K562 (cell line): Measurements from ENCODE around the gene FTSJ3. TPM values are rescaled to one million over a fixed set of nuclear protein-coding genes. Genes with fewer than 3 reads are reported as not detected.
A peak's percentile ranks its signal among the peaks of the same experiment; 100 is the strongest.

Source experiments
- BACH1 ChIP-seq: fragments of 200-800 bp; sonication (Bioruptor generic); IDR thresholded peaks from 2 replicates; pipeline ENCODE4 v1.6.1; 2016; ENCODE audit warnings: missing genetic modification characterization, missing compliant biosample characterization
- ZNF436 ChIP-seq: fragments of 250-450, 450-650 bp; sonication (Bioruptor Pico); formaldehyde crosslinking; IDR thresholded peaks from 2 replicates; pipeline ENCODE4 v1.7.0; 2020; ENCODE audit warnings: mild to moderate bottlenecking
- polyA plus RNA-seq, 8 experiments: library from polyadenylated mRNA; depleted of rRNA in 4 of 8; stranded (reverse) in 5 of 8; unstranded in 3 of 8; fragments of >200 nt; fragmentation: Nextera tagmentation in 2 of 8; fragmentation: Illumina TruSeq in 1 of 8; extraction: Ambion mirVana in 2 of 8; extraction: Trizol in 1 of 8; gene quantifications; 2 replicates each; pipeline versions ENCODE4 v1.2.1 to v1.2.3, GENCODE V29; 2011 to 2014; ENCODE audit warnings: inconsistent platforms in 1 of 8, missing spikeins in 1 of 8
- total RNA-seq, 7 experiments: library from RNA; depleted of rRNA in 6 of 7; stranded (reverse); fragments of >200 nt in 6 of 7; fragmentation: Illumina TruSeq in 2 of 7; extraction: Trizol in 2 of 7; gene quantifications; 2 replicates each; pipeline versions ENCODE4 v1.2.1 to v1.2.3, GENCODE V29; 2011 to 2021; ENCODE audit warnings: low replicate concordance in 1 of 7
- TF ChIP-seq, protein P1 (sequence below): sonication (generic); formaldehyde crosslinking; IDR thresholded peaks from 2 replicates; pipeline ENCODE4 v1.8.1; 2023; ENCODE audit warnings: mild to moderate bottlenecking, missing genetic modification reagents
- TF ChIP-seq, protein P2 (sequence below): fragments of 200-600 bp; sonication (generic); IDR thresholded peaks from one replicate; pipeline ENCODE4 v1.6.1; 2012; ENCODE audit warnings: mild to moderate bottlenecking, low read depth, low read length, inconsistent platforms
- TF ChIP-seq, protein P3 (sequence below): fragments of 250-450 bp; sonication (Bioruptor Pico); IDR thresholded peaks from 2 replicates; pipeline ENCODE4 v1.8.0; 2021; ENCODE audit warnings: moderate library complexity, mild to moderate bottlenecking, inconsistent platforms
- TF ChIP-seq, protein P4 (sequence below), 2 experiments: fragments of 450-650 bp; IDR thresholded peaks; 2 replicates each; pipeline ENCODE4 v1.6.1; 2016
- TF ChIP-seq, protein P5 (sequence below): fragments of 450-650 bp; IDR thresholded peaks from one replicate; pipeline ENCODE4 v1.6.1; 2018; ENCODE audit warnings: mild to moderate bottlenecking, moderate library complexity; ENCODE audit not compliant: partially characterized antibody

Gene FTSJ3
- total and polyA plus RNA-seq, 9 of the 15 experiments (the other 6 are each of a cell fraction or from before 2014, with no cell fraction given) = 18.0 to 65.6 (median 52.4) TPM

DNA sequence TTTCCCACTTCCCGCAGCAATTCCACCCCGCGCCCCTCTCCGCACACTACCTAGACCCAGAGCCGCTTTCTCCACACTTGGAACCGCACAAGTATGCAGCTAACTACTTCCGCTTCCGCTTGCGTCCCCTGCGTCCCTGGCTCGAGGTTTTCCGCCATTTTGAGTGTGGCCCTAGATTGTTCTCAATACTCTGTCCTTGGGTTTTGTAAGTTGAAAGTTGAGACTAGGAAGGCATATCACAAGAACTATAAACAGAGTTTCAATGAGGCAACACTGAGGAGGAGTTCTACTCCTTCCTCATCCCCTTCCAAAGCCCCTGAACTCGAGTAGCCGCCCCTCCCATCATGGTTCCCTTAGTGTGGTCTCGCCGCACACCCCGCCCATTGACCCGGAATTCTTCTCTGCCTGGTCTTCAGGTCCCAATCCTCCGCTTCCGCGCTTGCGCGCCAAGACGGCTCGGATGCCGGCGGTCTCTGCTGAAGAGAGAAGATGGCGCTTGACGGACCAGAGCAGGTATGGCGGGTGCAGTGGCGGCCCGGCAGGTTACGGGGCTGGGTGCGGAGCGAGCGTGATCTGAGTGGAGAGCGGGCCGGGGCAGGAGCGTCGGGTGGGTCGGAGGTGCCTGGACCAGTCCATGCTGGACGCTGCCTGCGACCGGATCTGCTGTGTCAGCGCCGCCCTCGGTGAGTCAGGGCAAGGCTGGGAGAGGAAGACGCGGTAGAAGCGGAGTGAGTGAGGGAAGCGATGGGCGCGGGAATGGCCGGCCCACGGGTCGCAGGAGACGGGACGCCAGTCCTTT is at the start of gene FTSJ3, which contains the start of gene PSMC5 (continued):
- TF ChIP-seq, protein P1, sequence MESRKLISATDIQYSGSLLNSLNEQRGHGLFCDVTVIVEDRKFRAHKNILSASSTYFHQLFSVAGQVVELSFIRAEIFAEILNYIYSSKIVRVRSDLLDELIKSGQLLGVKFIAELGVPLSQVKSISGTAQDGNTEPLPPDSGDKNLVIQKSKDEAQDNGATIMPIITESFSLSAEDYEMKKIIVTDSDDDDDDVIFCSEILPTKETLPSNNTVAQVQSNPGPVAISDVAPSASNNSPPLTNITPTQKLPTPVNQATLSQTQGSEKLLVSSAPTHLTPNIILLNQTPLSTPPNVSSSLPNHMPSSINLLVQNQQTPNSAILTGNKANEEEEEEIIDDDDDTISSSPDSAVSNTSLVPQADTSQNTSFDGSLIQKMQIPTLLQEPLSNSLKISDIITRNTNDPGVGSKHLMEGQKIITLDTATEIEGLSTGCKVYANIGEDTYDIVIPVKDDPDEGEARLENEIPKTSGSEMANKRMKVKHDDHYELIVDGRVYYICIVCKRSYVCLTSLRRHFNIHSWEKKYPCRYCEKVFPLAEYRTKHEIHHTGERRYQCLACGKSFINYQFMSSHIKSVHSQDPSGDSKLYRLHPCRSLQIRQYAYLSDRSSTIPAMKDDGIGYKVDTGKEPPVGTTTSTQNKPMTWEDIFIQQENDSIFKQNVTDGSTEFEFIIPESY (CRISPR knock-in tag) = no peak; the same call in 1 of the 2 replicates
- TF ChIP-seq, protein P2, sequence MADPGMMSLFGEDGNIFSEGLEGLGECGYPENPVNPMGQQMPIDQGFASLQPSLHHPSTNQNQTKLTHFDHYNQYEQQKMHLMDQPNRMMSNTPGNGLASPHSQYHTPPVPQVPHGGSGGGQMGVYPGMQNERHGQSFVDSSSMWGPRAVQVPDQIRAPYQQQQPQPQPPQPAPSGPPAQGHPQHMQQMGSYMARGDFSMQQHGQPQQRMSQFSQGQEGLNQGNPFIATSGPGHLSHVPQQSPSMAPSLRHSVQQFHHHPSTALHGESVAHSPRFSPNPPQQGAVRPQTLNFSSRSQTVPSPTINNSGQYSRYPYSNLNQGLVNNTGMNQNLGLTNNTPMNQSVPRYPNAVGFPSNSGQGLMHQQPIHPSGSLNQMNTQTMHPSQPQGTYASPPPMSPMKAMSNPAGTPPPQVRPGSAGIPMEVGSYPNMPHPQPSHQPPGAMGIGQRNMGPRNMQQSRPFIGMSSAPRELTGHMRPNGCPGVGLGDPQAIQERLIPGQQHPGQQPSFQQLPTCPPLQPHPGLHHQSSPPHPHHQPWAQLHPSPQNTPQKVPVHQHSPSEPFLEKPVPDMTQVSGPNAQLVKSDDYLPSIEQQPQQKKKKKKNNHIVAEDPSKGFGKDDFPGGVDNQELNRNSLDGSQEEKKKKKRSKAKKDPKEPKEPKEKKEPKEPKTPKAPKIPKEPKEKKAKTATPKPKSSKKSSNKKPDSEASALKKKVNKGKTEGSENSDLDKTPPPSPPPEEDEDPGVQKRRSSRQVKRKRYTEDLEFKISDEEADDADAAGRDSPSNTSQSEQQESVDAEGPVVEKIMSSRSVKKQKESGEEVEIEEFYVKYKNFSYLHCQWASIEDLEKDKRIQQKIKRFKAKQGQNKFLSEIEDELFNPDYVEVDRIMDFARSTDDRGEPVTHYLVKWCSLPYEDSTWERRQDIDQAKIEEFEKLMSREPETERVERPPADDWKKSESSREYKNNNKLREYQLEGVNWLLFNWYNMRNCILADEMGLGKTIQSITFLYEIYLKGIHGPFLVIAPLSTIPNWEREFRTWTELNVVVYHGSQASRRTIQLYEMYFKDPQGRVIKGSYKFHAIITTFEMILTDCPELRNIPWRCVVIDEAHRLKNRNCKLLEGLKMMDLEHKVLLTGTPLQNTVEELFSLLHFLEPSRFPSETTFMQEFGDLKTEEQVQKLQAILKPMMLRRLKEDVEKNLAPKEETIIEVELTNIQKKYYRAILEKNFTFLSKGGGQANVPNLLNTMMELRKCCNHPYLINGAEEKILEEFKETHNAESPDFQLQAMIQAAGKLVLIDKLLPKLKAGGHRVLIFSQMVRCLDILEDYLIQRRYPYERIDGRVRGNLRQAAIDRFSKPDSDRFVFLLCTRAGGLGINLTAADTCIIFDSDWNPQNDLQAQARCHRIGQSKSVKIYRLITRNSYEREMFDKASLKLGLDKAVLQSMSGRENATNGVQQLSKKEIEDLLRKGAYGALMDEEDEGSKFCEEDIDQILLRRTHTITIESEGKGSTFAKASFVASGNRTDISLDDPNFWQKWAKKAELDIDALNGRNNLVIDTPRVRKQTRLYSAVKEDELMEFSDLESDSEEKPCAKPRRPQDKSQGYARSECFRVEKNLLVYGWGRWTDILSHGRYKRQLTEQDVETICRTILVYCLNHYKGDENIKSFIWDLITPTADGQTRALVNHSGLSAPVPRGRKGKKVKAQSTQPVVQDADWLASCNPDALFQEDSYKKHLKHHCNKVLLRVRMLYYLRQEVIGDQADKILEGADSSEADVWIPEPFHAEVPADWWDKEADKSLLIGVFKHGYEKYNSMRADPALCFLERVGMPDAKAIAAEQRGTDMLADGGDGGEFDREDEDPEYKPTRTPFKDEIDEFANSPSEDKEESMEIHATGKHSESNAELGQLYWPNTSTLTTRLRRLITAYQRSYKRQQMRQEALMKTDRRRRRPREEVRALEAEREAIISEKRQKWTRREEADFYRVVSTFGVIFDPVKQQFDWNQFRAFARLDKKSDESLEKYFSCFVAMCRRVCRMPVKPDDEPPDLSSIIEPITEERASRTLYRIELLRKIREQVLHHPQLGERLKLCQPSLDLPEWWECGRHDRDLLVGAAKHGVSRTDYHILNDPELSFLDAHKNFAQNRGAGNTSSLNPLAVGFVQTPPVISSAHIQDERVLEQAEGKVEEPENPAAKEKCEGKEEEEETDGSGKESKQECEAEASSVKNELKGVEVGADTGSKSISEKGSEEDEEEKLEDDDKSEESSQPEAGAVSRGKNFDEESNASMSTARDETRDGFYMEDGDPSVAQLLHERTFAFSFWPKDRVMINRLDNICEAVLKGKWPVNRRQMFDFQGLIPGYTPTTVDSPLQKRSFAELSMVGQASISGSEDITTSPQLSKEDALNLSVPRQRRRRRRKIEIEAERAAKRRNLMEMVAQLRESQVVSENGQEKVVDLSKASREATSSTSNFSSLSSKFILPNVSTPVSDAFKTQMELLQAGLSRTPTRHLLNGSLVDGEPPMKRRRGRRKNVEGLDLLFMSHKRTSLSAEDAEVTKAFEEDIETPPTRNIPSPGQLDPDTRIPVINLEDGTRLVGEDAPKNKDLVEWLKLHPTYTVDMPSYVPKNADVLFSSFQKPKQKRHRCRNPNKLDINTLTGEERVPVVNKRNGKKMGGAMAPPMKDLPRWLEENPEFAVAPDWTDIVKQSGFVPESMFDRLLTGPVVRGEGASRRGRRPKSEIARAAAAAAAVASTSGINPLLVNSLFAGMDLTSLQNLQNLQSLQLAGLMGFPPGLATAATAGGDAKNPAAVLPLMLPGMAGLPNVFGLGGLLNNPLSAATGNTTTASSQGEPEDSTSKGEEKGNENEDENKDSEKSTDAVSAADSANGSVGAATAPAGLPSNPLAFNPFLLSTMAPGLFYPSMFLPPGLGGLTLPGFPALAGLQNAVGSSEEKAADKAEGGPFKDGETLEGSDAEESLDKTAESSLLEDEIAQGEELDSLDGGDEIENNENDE = no peak
- no peak; the same call in 1 of the 2 replicates for TF ChIP-seq ZNF436
- TF ChIP-seq, protein P3, sequence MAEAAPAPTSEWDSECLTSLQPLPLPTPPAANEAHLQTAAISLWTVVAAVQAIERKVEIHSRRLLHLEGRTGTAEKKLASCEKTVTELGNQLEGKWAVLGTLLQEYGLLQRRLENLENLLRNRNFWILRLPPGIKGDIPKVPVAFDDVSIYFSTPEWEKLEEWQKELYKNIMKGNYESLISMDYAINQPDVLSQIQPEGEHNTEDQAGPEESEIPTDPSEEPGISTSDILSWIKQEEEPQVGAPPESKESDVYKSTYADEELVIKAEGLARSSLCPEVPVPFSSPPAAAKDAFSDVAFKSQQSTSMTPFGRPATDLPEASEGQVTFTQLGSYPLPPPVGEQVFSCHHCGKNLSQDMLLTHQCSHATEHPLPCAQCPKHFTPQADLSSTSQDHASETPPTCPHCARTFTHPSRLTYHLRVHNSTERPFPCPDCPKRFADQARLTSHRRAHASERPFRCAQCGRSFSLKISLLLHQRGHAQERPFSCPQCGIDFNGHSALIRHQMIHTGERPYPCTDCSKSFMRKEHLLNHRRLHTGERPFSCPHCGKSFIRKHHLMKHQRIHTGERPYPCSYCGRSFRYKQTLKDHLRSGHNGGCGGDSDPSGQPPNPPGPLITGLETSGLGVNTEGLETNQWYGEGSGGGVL (CRISPR knock-in tag) = no peak
- TF ChIP-seq BACH1 (tag) = peak; percentile 70; the same call in 1 of the 2 replicates
- TF ChIP-seq, protein P4, sequence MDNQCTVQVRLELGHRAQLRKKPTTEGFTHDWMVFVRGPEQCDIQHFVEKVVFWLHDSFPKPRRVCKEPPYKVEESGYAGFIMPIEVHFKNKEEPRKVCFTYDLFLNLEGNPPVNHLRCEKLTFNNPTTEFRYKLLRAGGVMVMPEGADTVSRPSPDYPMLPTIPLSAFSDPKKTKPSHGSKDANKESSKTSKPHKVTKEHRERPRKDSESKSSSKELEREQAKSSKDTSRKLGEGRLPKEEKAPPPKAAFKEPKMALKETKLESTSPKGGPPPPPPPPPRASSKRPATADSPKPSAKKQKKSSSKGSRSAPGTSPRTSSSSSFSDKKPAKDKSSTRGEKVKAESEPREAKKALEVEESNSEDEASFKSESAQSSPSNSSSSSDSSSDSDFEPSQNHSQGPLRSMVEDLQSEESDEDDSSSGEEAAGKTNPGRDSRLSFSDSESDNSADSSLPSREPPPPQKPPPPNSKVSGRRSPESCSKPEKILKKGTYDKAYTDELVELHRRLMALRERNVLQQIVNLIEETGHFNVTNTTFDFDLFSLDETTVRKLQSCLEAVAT (IDR thresholded peaks at IDR 0.05) = 0 out of 4 replicates have a peak, but pooled peaks of 1 of the 2 experiments have one; percentile 17
- TF ChIP-seq, protein P5, sequence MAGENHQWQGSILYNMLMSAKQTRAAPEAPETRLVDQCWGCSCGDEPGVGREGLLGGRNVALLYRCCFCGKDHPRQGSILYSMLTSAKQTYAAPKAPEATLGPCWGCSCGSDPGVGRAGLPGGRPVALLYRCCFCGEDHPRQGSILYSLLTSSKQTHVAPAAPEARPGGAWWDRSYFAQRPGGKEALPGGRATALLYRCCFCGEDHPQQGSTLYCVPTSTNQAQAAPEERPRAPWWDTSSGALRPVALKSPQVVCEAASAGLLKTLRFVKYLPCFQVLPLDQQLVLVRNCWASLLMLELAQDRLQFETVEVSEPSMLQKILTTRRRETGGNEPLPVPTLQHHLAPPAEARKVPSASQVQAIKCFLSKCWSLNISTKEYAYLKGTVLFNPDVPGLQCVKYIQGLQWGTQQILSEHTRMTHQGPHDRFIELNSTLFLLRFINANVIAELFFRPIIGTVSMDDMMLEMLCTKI = no peak
